IMR-90 (cell line): ENCODE measurements around the gene AKAP13.

ENCODE experiments used
- CEBPB ChIP-seq: IDR thresholded peaks from 2 replicates; pipeline ENCODE4 v1.6.1; 2012; ENCODE audit warnings: low read depth, low read length, improper control_type of control experiment
- CHD1 ChIP-seq: IDR thresholded peaks from 2 replicates; pipeline ENCODE4 v1.6.1; 2012; ENCODE audit warnings: low read depth, low read length, improper control_type of control experiment
- MAZ ChIP-seq: IDR thresholded peaks from 2 replicates; pipeline ENCODE4 v1.6.1; 2012; ENCODE audit warnings: low read depth, mild to moderate bottlenecking, low read length, improper control_type of control experiment, moderate library complexity, borderline replicate concordance
- NFE2L2 ChIP-seq: fragments of 150-350 bp; IDR thresholded peaks from 2 replicates; pipeline ENCODE4 v1.6.1; 2016; ENCODE audit warnings: low read depth, mild to moderate bottlenecking, low read length
- POLR2A ChIP-seq: IDR thresholded peaks from 2 replicates; pipeline ENCODE4 v1.6.1; 2012; ENCODE audit warnings: mild to moderate bottlenecking, low read depth, low read length
- RAD21 ChIP-seq: IDR thresholded peaks from 2 replicates; pipeline ENCODE4 v1.6.1; 2012; ENCODE audit warnings: low read length, improper control_type of control experiment
- RCOR1 ChIP-seq: IDR thresholded peaks from 2 replicates; pipeline ENCODE4 v1.6.1; 2012; ENCODE audit warnings: mild to moderate bottlenecking, low read length, improper control_type of control experiment; ENCODE audit not compliant: insufficient replicate concordance
- SMC3 ChIP-seq: fragments of 150-350 bp; IDR thresholded peaks from 2 replicates; pipeline ENCODE4 v1.6.1; 2016; ENCODE audit warnings: low read depth, mild to moderate bottlenecking, antibody characterized with exemption, low read length, moderate library complexity
- TF ChIP-seq, protein P1 (sequence below): conservative IDR thresholded peaks from 2 replicates; pipeline ENCODE4 v1.5.1; 2012; ENCODE audit warnings: mild to moderate bottlenecking, low read depth, low read length, improper control_type of control experiment
- TF ChIP-seq, protein P2 (sequence below): fragments of 150-350 bp; IDR thresholded peaks from 2 replicates; pipeline ENCODE4 v1.6.1; 2017; ENCODE audit warnings: mild to moderate bottlenecking, antibody characterized with exemption, low read length, low read depth

DNA sequence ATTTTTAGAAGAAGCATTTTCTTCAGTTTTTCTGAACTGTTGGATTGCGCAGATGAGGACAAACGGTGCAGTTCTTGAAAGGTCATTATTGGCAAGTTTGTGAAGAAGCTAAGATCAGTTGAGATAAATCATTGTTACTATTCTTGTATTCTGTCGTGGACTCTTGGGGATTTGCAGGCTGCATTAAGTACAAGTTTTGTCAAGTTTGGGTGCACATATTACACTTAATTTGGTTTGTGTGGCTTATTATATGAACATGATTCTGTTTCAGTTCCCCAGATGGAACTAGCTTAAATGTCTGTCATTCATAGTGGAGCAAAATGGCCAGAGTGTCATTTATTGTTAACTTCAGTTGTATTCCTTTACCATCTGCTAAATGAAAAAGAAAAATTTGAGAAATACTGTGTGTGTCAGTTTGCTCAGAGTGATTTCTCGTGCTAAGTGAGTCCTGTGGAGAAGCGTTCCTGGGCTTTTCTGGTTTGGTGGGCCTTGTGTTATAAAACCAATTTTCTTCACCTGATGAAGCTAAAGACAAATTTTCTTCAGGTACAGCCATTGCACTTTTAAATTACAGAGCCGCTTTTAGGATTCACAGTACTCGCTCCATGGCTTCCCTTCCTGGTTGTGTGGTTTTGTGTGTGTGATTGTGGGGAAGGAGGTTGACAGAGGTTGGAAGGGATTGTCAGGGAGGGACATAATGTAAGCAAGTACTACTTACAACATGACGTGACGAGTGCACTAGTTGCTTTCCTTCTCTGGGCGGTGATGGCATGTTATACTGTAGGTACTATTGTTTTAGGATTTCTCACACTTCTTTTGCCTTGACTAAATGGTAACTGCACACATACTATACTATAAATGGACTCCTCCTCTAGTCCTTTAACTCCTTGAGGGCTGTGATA, 1.7 kb downstream of the AKAP13 start:
- TF ChIP-seq NFE2L2 (no peak), SMC3 (no peak), MAZ (no peak), CEBPB (no peak), POLR2A (no peak), RCOR1 (no peak), CHD1 (no peak), RAD21 (no peak)
- TF ChIP-seq, protein P1, sequence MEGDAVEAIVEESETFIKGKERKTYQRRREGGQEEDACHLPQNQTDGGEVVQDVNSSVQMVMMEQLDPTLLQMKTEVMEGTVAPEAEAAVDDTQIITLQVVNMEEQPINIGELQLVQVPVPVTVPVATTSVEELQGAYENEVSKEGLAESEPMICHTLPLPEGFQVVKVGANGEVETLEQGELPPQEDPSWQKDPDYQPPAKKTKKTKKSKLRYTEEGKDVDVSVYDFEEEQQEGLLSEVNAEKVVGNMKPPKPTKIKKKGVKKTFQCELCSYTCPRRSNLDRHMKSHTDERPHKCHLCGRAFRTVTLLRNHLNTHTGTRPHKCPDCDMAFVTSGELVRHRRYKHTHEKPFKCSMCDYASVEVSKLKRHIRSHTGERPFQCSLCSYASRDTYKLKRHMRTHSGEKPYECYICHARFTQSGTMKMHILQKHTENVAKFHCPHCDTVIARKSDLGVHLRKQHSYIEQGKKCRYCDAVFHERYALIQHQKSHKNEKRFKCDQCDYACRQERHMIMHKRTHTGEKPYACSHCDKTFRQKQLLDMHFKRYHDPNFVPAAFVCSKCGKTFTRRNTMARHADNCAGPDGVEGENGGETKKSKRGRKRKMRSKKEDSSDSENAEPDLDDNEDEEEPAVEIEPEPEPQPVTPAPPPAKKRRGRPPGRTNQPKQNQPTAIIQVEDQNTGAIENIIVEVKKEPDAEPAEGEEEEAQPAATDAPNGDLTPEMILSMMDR: no peak
- TF ChIP-seq, protein P2, sequence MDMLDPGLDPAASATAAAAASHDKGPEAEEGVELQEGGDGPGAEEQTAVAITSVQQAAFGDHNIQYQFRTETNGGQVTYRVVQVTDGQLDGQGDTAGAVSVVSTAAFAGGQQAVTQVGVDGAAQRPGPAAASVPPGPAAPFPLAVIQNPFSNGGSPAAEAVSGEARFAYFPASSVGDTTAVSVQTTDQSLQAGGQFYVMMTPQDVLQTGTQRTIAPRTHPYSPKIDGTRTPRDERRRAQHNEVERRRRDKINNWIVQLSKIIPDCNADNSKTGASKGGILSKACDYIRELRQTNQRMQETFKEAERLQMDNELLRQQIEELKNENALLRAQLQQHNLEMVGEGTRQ: no peak
